ENCODE results near the gene CCDC91. TPM values are rescaled to one million over a fixed set of nuclear protein-coding genes. Genes with fewer than 3 reads are reported as not detected.

Gene CCDC91
- total RNA-seq, 1 experiment from 2014 or later = 26.9 TPM

DNA sequence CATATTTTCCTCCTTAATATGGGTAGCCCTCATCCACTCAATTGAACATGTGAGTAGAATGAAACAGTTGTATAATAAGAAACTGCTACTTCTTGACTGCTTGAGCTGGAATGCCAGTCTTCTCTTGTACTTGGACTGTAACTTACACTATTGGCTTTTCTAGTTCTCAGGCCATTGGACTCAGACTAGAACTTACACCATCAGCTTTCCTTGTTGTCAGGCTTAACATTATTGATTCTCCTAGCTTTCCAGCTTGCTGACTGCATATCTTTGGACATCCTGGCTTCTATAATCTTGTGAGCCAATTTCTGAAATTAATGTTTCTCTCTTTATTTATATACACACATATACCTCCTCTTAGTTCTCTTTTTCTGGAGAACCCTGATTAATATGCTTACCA lies 24.8 kb downstream of the CCDC91 start:
- TF ChIP-seq, protein P1, sequence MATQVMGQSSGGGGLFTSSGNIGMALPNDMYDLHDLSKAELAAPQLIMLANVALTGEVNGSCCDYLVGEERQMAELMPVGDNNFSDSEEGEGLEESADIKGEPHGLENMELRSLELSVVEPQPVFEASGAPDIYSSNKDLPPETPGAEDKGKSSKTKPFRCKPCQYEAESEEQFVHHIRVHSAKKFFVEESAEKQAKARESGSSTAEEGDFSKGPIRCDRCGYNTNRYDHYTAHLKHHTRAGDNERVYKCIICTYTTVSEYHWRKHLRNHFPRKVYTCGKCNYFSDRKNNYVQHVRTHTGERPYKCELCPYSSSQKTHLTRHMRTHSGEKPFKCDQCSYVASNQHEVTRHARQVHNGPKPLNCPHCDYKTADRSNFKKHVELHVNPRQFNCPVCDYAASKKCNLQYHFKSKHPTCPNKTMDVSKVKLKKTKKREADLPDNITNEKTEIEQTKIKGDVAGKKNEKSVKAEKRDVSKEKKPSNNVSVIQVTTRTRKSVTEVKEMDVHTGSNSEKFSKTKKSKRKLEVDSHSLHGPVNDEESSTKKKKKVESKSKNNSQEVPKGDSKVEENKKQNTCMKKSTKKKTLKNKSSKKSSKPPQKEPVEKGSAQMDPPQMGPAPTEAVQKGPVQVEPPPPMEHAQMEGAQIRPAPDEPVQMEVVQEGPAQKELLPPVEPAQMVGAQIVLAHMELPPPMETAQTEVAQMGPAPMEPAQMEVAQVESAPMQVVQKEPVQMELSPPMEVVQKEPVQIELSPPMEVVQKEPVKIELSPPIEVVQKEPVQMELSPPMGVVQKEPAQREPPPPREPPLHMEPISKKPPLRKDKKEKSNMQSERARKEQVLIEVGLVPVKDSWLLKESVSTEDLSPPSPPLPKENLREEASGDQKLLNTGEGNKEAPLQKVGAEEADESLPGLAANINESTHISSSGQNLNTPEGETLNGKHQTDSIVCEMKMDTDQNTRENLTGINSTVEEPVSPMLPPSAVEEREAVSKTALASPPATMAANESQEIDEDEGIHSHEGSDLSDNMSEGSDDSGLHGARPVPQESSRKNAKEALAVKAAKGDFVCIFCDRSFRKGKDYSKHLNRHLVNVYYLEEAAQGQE (IDR thresholded peaks at IDR 0.05; ENCODE audit: insufficient read depth in 1 of 2, low read depth in 2 of 2, low read length in 1 of 2) = no peak
- TF ChIP-seq TCF7L2 (IDR thresholded peaks at IDR 0.05; ENCODE audit: low read depth, low read length) (no peak), POLR2AphosphoS5 (IDR thresholded peaks at IDR 0.05; ENCODE audit: low read depth, low read length) (no peak), SIN3A (IDR thresholded peaks at IDR 0.05; ENCODE audit: borderline replicate concordance, insufficient read depth, low read depth, low read length) (no peak)
- TF ChIP-seq, protein P2, sequence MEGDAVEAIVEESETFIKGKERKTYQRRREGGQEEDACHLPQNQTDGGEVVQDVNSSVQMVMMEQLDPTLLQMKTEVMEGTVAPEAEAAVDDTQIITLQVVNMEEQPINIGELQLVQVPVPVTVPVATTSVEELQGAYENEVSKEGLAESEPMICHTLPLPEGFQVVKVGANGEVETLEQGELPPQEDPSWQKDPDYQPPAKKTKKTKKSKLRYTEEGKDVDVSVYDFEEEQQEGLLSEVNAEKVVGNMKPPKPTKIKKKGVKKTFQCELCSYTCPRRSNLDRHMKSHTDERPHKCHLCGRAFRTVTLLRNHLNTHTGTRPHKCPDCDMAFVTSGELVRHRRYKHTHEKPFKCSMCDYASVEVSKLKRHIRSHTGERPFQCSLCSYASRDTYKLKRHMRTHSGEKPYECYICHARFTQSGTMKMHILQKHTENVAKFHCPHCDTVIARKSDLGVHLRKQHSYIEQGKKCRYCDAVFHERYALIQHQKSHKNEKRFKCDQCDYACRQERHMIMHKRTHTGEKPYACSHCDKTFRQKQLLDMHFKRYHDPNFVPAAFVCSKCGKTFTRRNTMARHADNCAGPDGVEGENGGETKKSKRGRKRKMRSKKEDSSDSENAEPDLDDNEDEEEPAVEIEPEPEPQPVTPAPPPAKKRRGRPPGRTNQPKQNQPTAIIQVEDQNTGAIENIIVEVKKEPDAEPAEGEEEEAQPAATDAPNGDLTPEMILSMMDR (IDR thresholded peaks at IDR 0.05) = no peak
- Histone ChIP-seq H3K4me3 (ENCODE audit: low read depth in 2 of 2, low read length in 2 of 2) (no peak overlapping the region), H3K9me3 (ENCODE audit: control insufficient read depth, insufficient read depth, low read depth, low read length) (peaks cover 25% of the 10 kb centered on the region; the same call in 1 of the 2 replicates), H3K4me1 (ENCODE audit: control insufficient read depth, insufficient read depth, low read length) (no peaks in the 10 kb centered on the region), H3K27me3 (ENCODE audit: control insufficient read depth, insufficient read depth, low read length) (no peaks in the 10 kb centered on the region), H3K27ac (ENCODE audit: low read length) (no peak overlapping the region), H3K36me3 (ENCODE audit: control insufficient read depth, insufficient read depth, low read length) (no peaks in the 10 kb centered on the region)
- DNase-seq (ENCODE audit: low read depth, low spot score) (no peak), ATAC-seq (no peak)
- ChIA-PET CTCF (no interaction called here), POLR2A (no interaction called here)
- in situ Hi-C loops (cut with HindIII; ENCODE audit: low pct_unique_long_range_greater_than_20kb, low sequenced_read_pairs) (no loop called here), intact Hi-C loops (cut with micrococcal nuclease; ENCODE audit: unreplicated experiment) (no loop called here)
- BruUV-seq (replicated peaks) = no TSS peak

DNA sequence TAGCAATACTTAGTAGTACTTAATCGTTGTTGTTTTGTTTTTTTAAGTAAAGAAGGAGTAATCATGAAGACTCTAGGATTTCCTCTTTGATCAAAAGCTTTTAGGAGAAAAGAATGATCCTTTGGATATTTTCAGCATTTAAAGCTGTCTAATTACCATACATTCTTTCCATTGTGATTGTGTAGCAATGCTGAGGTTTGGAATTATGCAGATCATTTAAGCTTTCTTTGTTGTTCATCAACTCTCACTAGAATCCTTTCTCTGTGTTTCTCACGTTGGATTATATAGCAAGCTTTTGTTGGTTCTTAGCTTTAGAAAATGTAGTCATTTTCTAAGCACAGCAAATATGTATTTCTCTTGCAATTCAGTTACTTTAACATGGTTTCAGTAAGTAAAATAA lies 25.8 kb downstream of the CCDC91 start:
- Histone ChIP-seq H3K4me3 (ENCODE audit: low read depth in 2 of 2, low read length in 2 of 2) (no peak overlapping the region), H3K36me3 (ENCODE audit: control insufficient read depth, insufficient read depth, low read length) (no peaks in the 10 kb centered on the region), H3K27me3 (ENCODE audit: control insufficient read depth, insufficient read depth, low read length) (no peaks in the 10 kb centered on the region), H3K4me1 (ENCODE audit: control insufficient read depth, insufficient read depth, low read length) (no peaks in the 10 kb centered on the region), H3K9me3 (ENCODE audit: control insufficient read depth, insufficient read depth, low read depth, low read length) (peaks cover 21% of the 10 kb centered on the region), H3K27ac (ENCODE audit: low read length) (no peak overlapping the region)
- ChIA-PET POLR2A (no interaction called here), CTCF (no interaction called here)
- no peak for DNase-seq (ENCODE audit: low read depth, low spot score)
- ATAC-seq = no peak
- BruUV-seq (replicated peaks) = no TSS peak
- in situ Hi-C loops (cut with HindIII; ENCODE audit: low pct_unique_long_range_greater_than_20kb, low sequenced_read_pairs) = no loop called here
- intact Hi-C loops (cut with micrococcal nuclease; ENCODE audit: unreplicated experiment) = no loop called here
- TF ChIP-seq TCF7L2 (IDR thresholded peaks at IDR 0.05; ENCODE audit: low read depth, low read length) (no peak), POLR2AphosphoS5 (IDR thresholded peaks at IDR 0.05; ENCODE audit: low read depth, low read length) (no peak), SIN3A (IDR thresholded peaks at IDR 0.05; ENCODE audit: borderline replicate concordance, insufficient read depth, low read depth, low read length) (no peak)
- TF ChIP-seq, protein P1 (IDR thresholded peaks at IDR 0.05; ENCODE audit: insufficient read depth in 1 of 2, low read depth in 2 of 2, low read length in 1 of 2) = no peak
- TF ChIP-seq, protein P2 (IDR thresholded peaks at IDR 0.05) = no peak
